ENCODE data around the gene TXNDC9.
"Not testable (repeated sequence)": the region's sequence is repeated elsewhere in the genome, so short reads cannot be mapped to it uniquely, and the experiment has no call there.

The TXNDC9 gene

GRCh38 chr2:99317873-99318200, 18.3 kb downstream of the TXNDC9 start:
- not testable (repeated sequence) for DNase-seq

- no peak for DNase-seq
Observed at GRCh38 chr2:99317161-99317872, 18.8 kb downstream of the TXNDC9 start.

GRCh38 chr2:99301097-99301496, 35.0 kb downstream of the TXNDC9 start, which contains the start of gene LYG1:
Gene LYG1, minus strand, starts transcription at chr2:99301197. Its CDS starts 5,527 bp downstream, at chr2:99295670.
- DNase-seq: not testable (repeated sequence)

- DNase-seq: no peak
Observed at GRCh38 chr2:99299580-99299979, 36.6 kb downstream of the TXNDC9 start.

GRCh38 chr2:99297994-99298393, 38.1 kb downstream of the TXNDC9 start:
- no peak for DNase-seq

GRCh38 chr2:99285526-99285925, 50.6 kb downstream of the TXNDC9 start:
- peak; percentile 73 to 82 for DNase-seq

- no peak for DNase-seq
Observed at GRCh38 chr2:99279969-99280695, 56.0 kb downstream of the TXNDC9 start.

GRCh38 chr2:99278793-99279291, 57.3 kb downstream of the TXNDC9 start:
- peak; percentile 34 to 70 for DNase-seq

GRCh38 chr2:99278195-99278765, 57.9 kb downstream of the TXNDC9 start:
- not testable (repeated sequence) for DNase-seq

- DNase-seq: no peak
Observed at GRCh38 chr2:99275882-99276281, 60.3 kb downstream of the TXNDC9 start.

All from NCI-H526 (cell line).